ENCODE results near the gene TMEM86B.

The TMEM86B gene

DNA sequence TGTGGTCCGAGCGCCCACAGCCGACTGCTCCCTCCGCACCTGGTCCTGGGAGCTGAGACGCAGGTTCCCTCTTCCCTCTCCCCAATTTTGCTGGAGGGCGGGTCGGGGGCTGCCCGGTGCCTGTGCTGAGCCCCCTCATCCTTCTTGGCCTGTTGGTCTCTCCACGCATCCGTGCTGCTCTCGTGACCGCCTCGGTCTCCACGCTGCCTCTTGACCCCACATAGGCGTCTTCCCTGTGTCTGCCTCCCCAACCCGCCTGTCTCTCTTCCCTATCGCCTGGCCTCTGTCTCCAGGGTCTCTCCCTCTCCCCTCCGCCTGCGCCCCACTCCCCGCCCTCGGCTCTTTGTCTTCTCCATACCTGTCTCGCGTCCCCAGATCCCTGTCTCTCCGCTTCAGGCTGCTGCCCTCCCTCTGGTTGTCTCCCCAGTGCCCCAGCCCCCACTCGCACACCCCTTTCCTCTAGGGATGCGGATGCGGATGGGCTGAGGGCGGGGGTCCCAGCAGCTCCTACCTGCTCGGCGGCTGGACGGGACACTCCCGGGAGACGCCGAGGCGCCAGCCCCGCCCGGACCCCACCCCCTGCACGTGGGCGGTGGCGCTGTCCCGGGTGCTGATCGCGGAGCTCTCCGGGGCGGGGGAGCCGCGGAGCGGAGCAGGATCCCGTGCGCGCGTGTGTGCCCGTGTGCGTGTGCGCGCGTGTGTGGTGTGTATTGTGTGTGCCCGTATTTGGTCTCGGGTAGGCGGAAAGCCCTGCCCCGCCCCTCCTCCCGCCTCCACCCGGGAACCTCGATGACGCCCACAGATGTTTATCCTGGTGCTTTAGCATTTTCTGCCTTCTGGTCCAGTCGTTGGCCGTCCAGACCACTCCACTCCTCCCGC, 48.7 kb downstream of the TMEM86B start, which contains the start of gene SYT5:
Gene SYT5, minus strand, starts transcription at position 684 of the 879 bp plus-strand sequence. CDS start 1,248 bp downstream, outside the sequence.
- TF ChIP-seq, protein P1, sequence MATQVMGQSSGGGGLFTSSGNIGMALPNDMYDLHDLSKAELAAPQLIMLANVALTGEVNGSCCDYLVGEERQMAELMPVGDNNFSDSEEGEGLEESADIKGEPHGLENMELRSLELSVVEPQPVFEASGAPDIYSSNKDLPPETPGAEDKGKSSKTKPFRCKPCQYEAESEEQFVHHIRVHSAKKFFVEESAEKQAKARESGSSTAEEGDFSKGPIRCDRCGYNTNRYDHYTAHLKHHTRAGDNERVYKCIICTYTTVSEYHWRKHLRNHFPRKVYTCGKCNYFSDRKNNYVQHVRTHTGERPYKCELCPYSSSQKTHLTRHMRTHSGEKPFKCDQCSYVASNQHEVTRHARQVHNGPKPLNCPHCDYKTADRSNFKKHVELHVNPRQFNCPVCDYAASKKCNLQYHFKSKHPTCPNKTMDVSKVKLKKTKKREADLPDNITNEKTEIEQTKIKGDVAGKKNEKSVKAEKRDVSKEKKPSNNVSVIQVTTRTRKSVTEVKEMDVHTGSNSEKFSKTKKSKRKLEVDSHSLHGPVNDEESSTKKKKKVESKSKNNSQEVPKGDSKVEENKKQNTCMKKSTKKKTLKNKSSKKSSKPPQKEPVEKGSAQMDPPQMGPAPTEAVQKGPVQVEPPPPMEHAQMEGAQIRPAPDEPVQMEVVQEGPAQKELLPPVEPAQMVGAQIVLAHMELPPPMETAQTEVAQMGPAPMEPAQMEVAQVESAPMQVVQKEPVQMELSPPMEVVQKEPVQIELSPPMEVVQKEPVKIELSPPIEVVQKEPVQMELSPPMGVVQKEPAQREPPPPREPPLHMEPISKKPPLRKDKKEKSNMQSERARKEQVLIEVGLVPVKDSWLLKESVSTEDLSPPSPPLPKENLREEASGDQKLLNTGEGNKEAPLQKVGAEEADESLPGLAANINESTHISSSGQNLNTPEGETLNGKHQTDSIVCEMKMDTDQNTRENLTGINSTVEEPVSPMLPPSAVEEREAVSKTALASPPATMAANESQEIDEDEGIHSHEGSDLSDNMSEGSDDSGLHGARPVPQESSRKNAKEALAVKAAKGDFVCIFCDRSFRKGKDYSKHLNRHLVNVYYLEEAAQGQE (IDR thresholded peaks at IDR 0.05; ENCODE audit: insufficient read depth in 1 of 2, low read depth in 2 of 2, low read length in 2 of 2): peak; percentile 97 to 98
- no peak for TF ChIP-seq FOXP2 (optimal IDR thresholded peaks at IDR 0.05; ENCODE audit: borderline replicate concordance, extremely low read depth, extremely low read length, insufficient read depth)
- TF ChIP-seq SIN3A (IDR thresholded peaks at IDR 0.05; ENCODE audit: borderline replicate concordance, insufficient read depth, low read length): peak; percentile 100

DNA sequence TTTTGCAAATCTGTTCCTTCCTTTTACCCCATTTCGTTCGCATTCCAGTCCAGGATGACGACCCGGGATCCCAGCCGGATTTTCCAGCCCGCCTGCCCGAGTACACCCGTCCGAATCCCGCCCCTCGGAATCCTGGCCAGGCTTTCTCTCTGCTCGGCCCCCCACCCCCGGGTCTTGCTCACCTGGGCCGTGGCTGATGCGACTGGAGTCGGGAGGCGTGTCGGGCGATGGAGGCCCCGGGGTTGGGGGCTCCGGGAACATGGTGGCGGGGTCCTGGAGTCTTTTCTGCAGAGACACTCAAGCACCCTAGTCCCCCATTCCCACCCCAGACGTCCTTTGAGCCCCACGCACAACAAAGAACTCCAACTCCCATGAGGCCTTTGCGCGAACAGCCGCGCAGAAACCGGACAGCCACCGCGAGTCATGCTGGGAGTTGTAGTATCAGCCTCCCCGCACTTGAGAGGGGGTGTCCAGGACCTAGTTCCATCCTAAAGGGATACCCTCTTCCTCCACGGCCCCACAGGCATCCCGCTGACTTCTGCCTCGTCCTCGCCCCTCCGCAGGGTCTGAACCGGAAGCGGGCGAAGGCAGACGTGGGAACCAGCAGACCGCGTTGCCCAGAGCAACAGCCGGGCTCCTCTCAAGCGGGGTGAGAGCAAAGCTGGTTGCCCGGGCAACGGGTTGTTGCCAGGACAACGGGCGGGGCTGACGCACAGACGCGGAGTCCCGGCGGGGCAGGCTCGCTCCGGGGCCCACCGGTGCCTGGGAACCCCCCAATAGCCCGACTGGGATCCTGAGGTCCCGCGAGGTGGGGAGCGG, 49.6 kb downstream of the TMEM86B start:
- TF ChIP-seq, protein P1 (IDR thresholded peaks at IDR 0.05; ENCODE audit: insufficient read depth in 1 of 2, low read depth in 2 of 2, low read length in 2 of 2): peak in 1 of 2 experiments; percentile 54; a peak in 2 of 4 replicates
- no peak for TF ChIP-seq POLR2AphosphoS5 (IDR thresholded peaks at IDR 0.05; ENCODE audit: low read depth, low read length)
